HepG2 (cell line): ENCODE measurements around the gene KRT7. TPM values are rescaled to one million over a fixed set of nuclear protein-coding genes. Genes with fewer than 3 reads are reported as not detected.

Experiments
- ATAC-seq: fragments of 200-7000 bp; cut with Tn5 transposase; 3 replicates; pipeline ENCODE4 v1.9.1; 2020; ENCODE audit warnings: mild to moderate bottlenecking, moderate library complexity
- BruUV-seq: library from RNA; stranded (reverse); fragments of 400-500 nt; replicated peaks from 2 replicates; lab custom pipeline; 2021; lab: Mats Ljungman, UMichigan
- CTCF ChIA-PET: fragments of 300-600 bp; formaldehyde crosslinking; extraction: SDS; loops from one replicate; lab custom pipeline; 2021; ENCODE audit warnings: low total read pairs, inconsistent platforms, low intra/inter-chr PET ratio; lab: Yijun Ruan, JAX
- POLR2A ChIA-PET: fragments of 350-600 bp; sonication (Branson Sonifier 250); formaldehyde crosslinking; loops from one replicate; lab custom pipeline; 2020; ENCODE audit warnings: antibody characterized with exemption, inconsistent platforms; lab: Yijun Ruan, JAX
- DNase-seq: peaks from one replicate; pipeline ENCODE4 v3.0.0-alpha.2; 2015; ENCODE audit warnings: low spot score
- FAIRE-seq: peaks from 3 replicates; lab custom pipeline; 2011; peaks lifted over from hg19 to GRCh38; lab: Jason Lieb, UNC
- H2AFZ ChIP-seq: one replicate; pipeline ENCODE4 v1.6.1; 2011; ENCODE audit warnings: low read length, inconsistent platforms
- H3K27ac ChIP-seq: fragments of 300-600 bp; 3 replicates; pipeline ENCODE4 v1.8.0; 2011; ENCODE audit warnings: mixed run types, mild to moderate bottlenecking, mixed read lengths, low read length, inconsistent platforms; ENCODE audit not compliant: insufficient read depth; ENCODE audit errors: extremely low read length
- H3K27me3 ChIP-seq, 2 experiments: fragments of 200-600 bp in 1 of 2; 2 replicates in 1 of 2; 3 replicates in 1 of 2; pipeline versions ENCODE4 v1.6.0 to v1.8.0; 2011; ENCODE audit warnings: low read length in 2 of 2, mild to moderate bottlenecking in 2 of 2, moderate library complexity in 2 of 2, inconsistent platforms in 1 of 2; ENCODE audit not compliant: insufficient read depth in 2 of 2, control insufficient read depth in 1 of 2
- H3K36me3 ChIP-seq, 2 experiments: fragments of 200-600 bp in 1 of 2; replicated peaks in 1 of 2; 2 replicates in 1 of 2; 3 replicates in 1 of 2; pipeline versions ENCODE4 v1.5.1 to v1.8.0; 2011; ENCODE audit warnings: low read length in 2 of 2, inconsistent platforms in 1 of 2; ENCODE audit not compliant: insufficient read depth in 2 of 2, control insufficient read depth in 1 of 2
- H3K4me1 ChIP-seq: 2 replicates; pipeline ENCODE4 v1.5.1; 2012; ENCODE audit warnings: low read length, inconsistent platforms; ENCODE audit not compliant: insufficient read depth
- H3K4me2 ChIP-seq: 2 replicates; pipeline ENCODE4 v1.6.0; 2011; ENCODE audit warnings: low read depth, low read length, inconsistent platforms
- H3K4me3 ChIP-seq, 3 experiments: fragments of 200-600 bp in 1 of 3; sonication (generic), shearing (Covaris generic) in 1 of 3; replicated peaks in 1 of 3; 2 replicates each; pipeline ENCODE4 v1.5.1; 2011 to 2016; ENCODE audit warnings: low read length in 3 of 3, inconsistent platforms in 2 of 3, low read depth in 2 of 3, mild to moderate bottlenecking in 2 of 3, control low read depth in 1 of 3, mixed read lengths in 1 of 3; ENCODE audit not compliant: insufficient read depth in 1 of 3
- H3K79me2 ChIP-seq: one replicate; pipeline ENCODE4 v1.6.1; 2011; ENCODE audit warnings: low read length, inconsistent platforms; ENCODE audit not compliant: insufficient read depth
- H3K9ac ChIP-seq: 2 replicates; pipeline ENCODE4 v1.6.0; 2011; ENCODE audit warnings: mild to moderate bottlenecking, low read depth, low read length, inconsistent platforms; ENCODE audit not compliant: insufficient read depth
- H3K9me3 ChIP-seq: 2 replicates; pipeline ENCODE4 v1.5.1; 2012; ENCODE audit warnings: mild to moderate bottlenecking, low read length
- H4K20me1 ChIP-seq: 2 replicates; pipeline ENCODE4 v1.6.0; 2011; ENCODE audit warnings: inconsistent platforms, mild to moderate bottlenecking, low read length, moderate library complexity; ENCODE audit not compliant: insufficient read depth
- DPF2 ChIP-seq: sonication (generic); formaldehyde crosslinking; IDR thresholded peaks from 2 replicates; pipeline ENCODE4 v1.4.0; 2020; ENCODE audit warnings: mild to moderate bottlenecking, low read depth, missing genetic modification reagents, borderline replicate concordance
- KDM5A ChIP-seq: fragments of 200-600 bp; sonication (generic); IDR thresholded peaks from 2 replicates; pipeline ENCODE4 v1.7.0; 2018; ENCODE audit warnings: antibody characterized with exemption, mild to moderate bottlenecking, low read length, borderline replicate concordance
- MBNL3 ChIP-seq: fragments of 250-450 bp; sonication (Bioruptor Pico); conservative IDR thresholded peaks from 2 replicates; pipeline ENCODE4 v1.8.0; 2022; ENCODE audit warnings: mild to moderate bottlenecking, inconsistent platforms
- NKX3-1 ChIP-seq: sonication (generic); formaldehyde crosslinking; IDR thresholded peaks from 2 replicates; pipeline ENCODE4 v1.5.0; 2020; ENCODE audit warnings: missing genetic modification reagents
- NR2F2 ChIP-seq: IDR thresholded peaks from 2 replicates; pipeline ENCODE4 v1.6.1; 2012; ENCODE audit warnings: low read depth, inconsistent platforms, borderline replicate concordance
- PAX8 ChIP-seq: sonication (generic); formaldehyde crosslinking; IDR thresholded peaks from 2 replicates; pipeline ENCODE4 v1.8.0; 2022; ENCODE audit warnings: mild to moderate bottlenecking, missing genetic modification reagents, borderline replicate concordance
- PLRG1 ChIP-seq: fragments of 450-650 bp; conservative IDR thresholded peaks from 2 replicates; pipeline ENCODE4 v1.6.1; 2016
- PPARG ChIP-seq: conservative IDR thresholded peaks from 2 replicates; pipeline ENCODE4 v1.6.1; 2016; ENCODE audit warnings: missing biosample characterization, missing genetic modification reagents
- RBM39 ChIP-seq: fragments of 200-400 bp; formaldehyde crosslinking; IDR thresholded peaks from one replicate; pipeline ENCODE4 v1.6.1; 2018; ENCODE audit warnings: antibody characterized with exemption, mild to moderate bottlenecking, low read depth, low read length; ENCODE audit not compliant: poor library complexity, severe bottlenecking
- SMAD3 ChIP-seq: sonication (generic); formaldehyde crosslinking; IDR thresholded peaks from 2 replicates; pipeline ENCODE4 v1.4.0; 2020; ENCODE audit warnings: missing genetic modification reagents
- ZNF263 ChIP-seq: sonication (generic); formaldehyde crosslinking; IDR thresholded peaks from 2 replicates; pipeline ENCODE4 v1.4.0; 2020; ENCODE audit warnings: missing genetic modification reagents
- ZNF550 ChIP-seq: sonication (generic); formaldehyde crosslinking; IDR thresholded peaks from 2 replicates; pipeline ENCODE4 v1.4.0; 2020; ENCODE audit warnings: mild to moderate bottlenecking, missing genetic modification reagents, borderline replicate concordance
- WGBS: methylation state at CpG from one replicate; pipeline ENCODE4 v1.1.6; 2017; ENCODE audit warnings: low lambda C conversion rate; 5-methylcytosine and 5-hydroxymethylcytosine counted together
- in situ Hi-C: cut with HindIII; loops from 2 replicates; pipeline ENCODE4 v1.10.0; 2017; ENCODE audit warnings: low pct_unique_long_range_greater_than_20kb; ENCODE audit not compliant: extremely low pct_ligation_motif_present
- intact Hi-C: fragments of 100-400 bp; cut with micrococcal nuclease; formaldehyde crosslinking; loops from one replicate; pipeline ENCODE4 v1.10.0; 2022; ENCODE audit not compliant: unreplicated experiment
- polyA plus RNA-seq, 8 experiments: library from polyadenylated mRNA; depleted of rRNA in 3 of 8; stranded (reverse) in 7 of 8; unstranded in 1 of 8; fragments of >200 nt; fragmentation: Illumina TruSeq in 4 of 8; extraction: Trizol in 4 of 8; gene quantifications; 2 replicates each; pipeline versions ENCODE4 v1.2.1 to v1.2.3, GENCODE V29; 2011 to 2016; ENCODE audit warnings: low read depth in 4 of 8, missing spikeins in 1 of 8, mixed read lengths in 1 of 8; ENCODE audit not compliant: insufficient read depth in 1 of 8
- total RNA-seq, 5 experiments: library from RNA; depleted of rRNA; stranded (reverse); fragments of >200 nt; fragmentation: Illumina TruSeq; extraction: Trizol; gene quantifications; 2 replicates each; pipeline ENCODE4 v1.2.3, GENCODE V29; 2016; ENCODE audit warnings: low read depth in 1 of 5
- TF ChIP-seq, protein P1 (sequence below): sonication (generic); formaldehyde crosslinking; conservative IDR thresholded peaks from 2 replicates; pipeline ENCODE4 v1.8.0; 2022; ENCODE audit warnings: low read depth, missing genetic modification reagents
- TF ChIP-seq, protein P2 (sequence below): IDR thresholded peaks from 2 replicates; pipeline ENCODE4 v1.6.1; 2016
- TF ChIP-seq, protein P3 (sequence below): sonication (generic); formaldehyde crosslinking; IDR thresholded peaks from 2 replicates; pipeline ENCODE4 v1.5.0; 2020; ENCODE audit warnings: missing genetic modification reagents
- TF ChIP-seq, protein P4 (sequence below): sonication (generic); formaldehyde crosslinking; IDR thresholded peaks from 2 replicates; pipeline ENCODE4 v1.8.1; 2023; ENCODE audit warnings: mild to moderate bottlenecking, missing genetic modification reagents, borderline replicate concordance
- TF ChIP-seq, protein P5 (sequence below): sonication (generic); formaldehyde crosslinking; IDR thresholded peaks from 2 replicates; pipeline ENCODE4 v1.5.1; 2020; ENCODE audit warnings: mild to moderate bottlenecking, missing genetic modification reagents, moderate library complexity

KRT7 gene
- total and polyA plus RNA-seq, 2 of the 13 experiments (the other 11 are each of a cell fraction or from before 2014, with no cell fraction given) = 0.83 TPM; not detected in 1

DNA sequence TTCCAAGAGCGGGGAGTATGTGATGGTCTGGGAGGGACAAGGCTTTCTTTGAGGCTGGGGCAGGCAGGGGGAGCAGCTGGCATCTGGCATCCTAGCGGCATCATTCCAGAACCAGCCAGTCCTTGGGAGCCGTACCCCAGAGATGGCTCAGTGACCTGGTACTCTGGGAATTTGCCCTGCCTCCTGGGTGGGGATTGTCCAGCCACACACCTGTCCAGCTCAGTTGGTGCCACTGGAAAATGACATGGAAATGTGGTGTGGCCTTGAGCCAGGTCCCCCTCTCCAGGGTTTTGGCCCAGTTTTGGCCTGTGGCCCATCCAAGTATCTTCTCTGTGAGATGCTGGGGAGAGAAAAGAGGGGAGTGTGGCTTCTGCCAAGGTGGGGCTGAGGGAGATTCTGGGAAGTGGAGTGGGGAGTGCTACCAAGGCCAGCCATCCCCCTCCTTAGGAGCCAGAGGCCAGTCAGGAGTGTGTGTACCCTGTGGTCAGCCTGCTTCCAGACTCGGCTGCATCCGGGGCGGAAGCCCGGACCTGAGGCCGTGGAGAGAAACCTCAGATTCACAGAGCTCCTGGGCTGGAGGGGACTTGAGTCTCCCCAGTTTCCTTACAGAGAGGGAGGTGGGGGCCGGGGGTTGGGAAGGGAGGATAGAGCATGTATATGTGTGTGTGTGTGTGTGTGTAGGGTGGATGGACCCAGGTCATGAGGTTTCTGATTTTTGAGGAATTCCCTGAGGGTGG, 26.6 kb upstream of the KRT7 start:
- Histone ChIP-seq H4K20me1 (0 out of 2 replicates have a peak, but pooled peaks cover 2% of the 10 kb centered on the region), H2AFZ (no peak overlapping the region), H3K9ac (no peak overlapping the region), H3K4me3 (no peak overlapping the region), H3K4me2 (no peak overlapping the region), H3K27me3 (peaks cover 20 to 74% of the 10 kb centered on the region in 2 experiments), H3K27ac (no peak overlapping the region), H3K9me3 (no peaks in the 10 kb centered on the region), H3K79me2 (no peaks in the 10 kb centered on the region), H3K4me1 (peaks cover 12% of the 10 kb centered on the region; the same call in 1 of the 2 replicates), H3K36me3 (no peaks in the 10 kb centered on the region)
- ChIA-PET CTCF (no interaction called here), POLR2A (no interaction called here)
- DNase-seq (no peak), FAIRE-seq (no peak), ATAC-seq (no peak)
- BruUV-seq = no TSS peak
- intact Hi-C loops = no loop called here
- in situ Hi-C loops = no loop called here
- 25% methylated on average over 7 of the region's 9 CpGs for WGBS
- TF ChIP-seq, protein P1, sequence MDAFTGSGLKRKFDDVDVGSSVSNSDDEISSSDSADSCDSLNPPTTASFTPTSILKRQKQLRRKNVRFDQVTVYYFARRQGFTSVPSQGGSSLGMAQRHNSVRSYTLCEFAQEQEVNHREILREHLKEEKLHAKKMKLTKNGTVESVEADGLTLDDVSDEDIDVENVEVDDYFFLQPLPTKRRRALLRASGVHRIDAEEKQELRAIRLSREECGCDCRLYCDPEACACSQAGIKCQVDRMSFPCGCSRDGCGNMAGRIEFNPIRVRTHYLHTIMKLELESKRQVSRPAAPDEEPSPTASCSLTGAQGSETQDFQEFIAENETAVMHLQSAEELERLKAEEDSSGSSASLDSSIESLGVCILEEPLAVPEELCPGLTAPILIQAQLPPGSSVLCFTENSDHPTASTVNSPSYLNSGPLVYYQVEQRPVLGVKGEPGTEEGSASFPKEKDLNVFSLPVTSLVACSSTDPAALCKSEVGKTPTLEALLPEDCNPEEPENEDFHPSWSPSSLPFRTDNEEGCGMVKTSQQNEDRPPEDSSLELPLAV (CRISPR knock-in tag) = no peak
- no peak for TF ChIP-seq KDM5A
- TF ChIP-seq ZNF550 (CRISPR knock-in tag) = no peak
- TF ChIP-seq PLRG1 = no peak
- no peak for TF ChIP-seq PPARG (CRISPR knock-in tag)
- TF ChIP-seq, protein P2, sequence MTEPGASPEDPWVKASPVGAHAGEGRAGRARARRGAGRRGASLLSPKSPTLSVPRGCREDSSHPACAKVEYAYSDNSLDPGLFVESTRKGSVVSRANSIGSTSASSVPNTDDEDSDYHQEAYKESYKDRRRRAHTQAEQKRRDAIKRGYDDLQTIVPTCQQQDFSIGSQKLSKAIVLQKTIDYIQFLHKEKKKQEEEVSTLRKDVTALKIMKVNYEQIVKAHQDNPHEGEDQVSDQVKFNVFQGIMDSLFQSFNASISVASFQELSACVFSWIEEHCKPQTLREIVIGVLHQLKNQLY (CRISPR knock-in tag) = no peak
- TF ChIP-seq NR2F2 = no peak
- TF ChIP-seq, protein P3, sequence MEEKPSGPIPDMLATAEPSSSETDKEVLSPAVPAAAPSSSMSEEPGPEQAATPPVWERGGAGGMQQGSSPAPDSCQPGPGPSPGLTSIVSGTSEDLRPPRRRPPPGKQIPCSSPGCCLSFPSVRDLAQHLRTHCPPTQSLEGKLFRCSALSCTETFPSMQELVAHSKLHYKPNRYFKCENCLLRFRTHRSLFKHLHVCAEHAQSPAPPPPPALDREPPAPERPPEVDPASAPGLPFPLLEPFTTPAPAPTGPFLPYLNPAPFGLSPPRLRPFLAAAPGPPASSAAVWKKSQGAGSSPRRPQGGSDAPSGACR (CRISPR knock-in tag) = no peak
- TF ChIP-seq ZNF263 (CRISPR knock-in tag) = no peak
- TF ChIP-seq RBM39 = no peak
- no peak for TF ChIP-seq DPF2 (CRISPR knock-in tag)
- TF ChIP-seq, protein P4, sequence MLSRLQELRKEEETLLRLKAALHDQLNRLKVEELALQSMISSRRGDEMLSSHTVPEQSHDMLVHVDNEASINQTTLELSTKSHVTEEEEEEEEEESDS (CRISPR knock-in tag) = no peak
- TF ChIP-seq PAX8 = no peak
- TF ChIP-seq SMAD3 (CRISPR knock-in tag) = no peak
- no peak for TF ChIP-seq NKX3-1 (CRISPR knock-in tag)
- no peak for TF ChIP-seq MBNL3 (CRISPR knock-in tag)
- TF ChIP-seq, protein P5, sequence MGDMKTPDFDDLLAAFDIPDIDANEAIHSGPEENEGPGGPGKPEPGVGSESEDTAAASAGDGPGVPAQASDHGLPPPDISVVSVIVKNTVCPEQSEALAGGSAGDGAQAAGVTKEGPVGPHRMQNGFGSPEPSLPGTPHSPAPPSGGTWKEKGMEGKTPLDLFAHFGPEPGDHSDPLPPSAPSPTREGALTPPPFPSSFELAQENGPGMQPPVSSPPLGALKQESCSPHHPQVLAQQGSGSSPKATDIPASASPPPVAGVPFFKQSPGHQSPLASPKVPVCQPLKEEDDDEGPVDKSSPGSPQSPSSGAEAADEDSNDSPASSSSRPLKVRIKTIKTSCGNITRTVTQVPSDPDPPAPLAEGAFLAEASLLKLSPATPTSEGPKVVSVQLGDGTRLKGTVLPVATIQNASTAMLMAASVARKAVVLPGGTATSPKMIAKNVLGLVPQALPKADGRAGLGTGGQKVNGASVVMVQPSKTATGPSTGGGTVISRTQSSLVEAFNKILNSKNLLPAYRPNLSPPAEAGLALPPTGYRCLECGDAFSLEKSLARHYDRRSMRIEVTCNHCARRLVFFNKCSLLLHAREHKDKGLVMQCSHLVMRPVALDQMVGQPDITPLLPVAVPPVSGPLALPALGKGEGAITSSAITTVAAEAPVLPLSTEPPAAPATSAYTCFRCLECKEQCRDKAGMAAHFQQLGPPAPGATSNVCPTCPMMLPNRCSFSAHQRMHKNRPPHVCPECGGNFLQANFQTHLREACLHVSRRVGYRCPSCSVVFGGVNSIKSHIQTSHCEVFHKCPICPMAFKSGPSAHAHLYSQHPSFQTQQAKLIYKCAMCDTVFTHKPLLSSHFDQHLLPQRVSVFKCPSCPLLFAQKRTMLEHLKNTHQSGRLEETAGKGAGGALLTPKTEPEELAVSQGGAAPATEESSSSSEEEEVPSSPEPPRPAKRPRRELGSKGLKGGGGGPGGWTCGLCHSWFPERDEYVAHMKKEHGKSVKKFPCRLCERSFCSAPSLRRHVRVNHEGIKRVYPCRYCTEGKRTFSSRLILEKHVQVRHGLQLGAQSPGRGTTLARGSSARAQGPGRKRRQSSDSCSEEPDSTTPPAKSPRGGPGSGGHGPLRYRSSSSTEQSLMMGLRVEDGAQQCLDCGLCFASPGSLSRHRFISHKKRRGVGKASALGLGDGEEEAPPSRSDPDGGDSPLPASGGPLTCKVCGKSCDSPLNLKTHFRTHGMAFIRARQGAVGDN (CRISPR knock-in tag) = no peak
